Measurements from ENCODE around the gene FBN3.

FBN3 gene

DNA sequence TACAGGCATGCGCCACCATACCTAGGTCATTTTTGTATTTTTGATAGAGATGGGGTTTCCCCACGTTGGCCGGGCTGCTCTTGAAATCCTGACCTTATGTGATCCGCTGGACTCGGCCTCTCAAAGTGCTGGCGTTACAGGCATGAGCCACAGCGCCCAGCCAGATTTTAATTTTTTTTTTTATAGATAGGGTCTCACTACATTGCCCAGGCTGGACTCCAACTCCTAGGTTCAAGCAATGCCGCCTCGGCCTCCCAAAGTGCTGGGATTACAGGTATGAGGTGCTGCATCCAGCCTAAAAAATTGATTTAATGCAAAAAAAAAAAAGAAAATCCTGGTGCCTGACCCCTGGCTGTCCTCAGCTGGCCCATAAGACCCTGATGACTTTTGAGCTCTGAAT is 34.9 kb upstream of the FBN3 start:
- no peak overlapping the region for H2BK120ac ChIP-seq (ENCODE audit: low read depth, low read length)
- H3K79me1 ChIP-seq (ENCODE audit: low read length), result no peaks in the 10 kb centered on the region
- H3K56ac ChIP-seq (ENCODE audit: low read length), result no peak overlapping the region
- H2BK5ac ChIP-seq (ENCODE audit: low read length), result no peak overlapping the region
- H3K23ac ChIP-seq (ENCODE audit: low read length), result no peak overlapping the region
- no peak overlapping the region for H3K4me2 ChIP-seq (ENCODE audit: low read length)
- H3K4ac ChIP-seq (ENCODE audit: low read depth, low read length), result no peak overlapping the region
- DNase-seq, result no peak
- H4K5ac ChIP-seq (ENCODE audit: low read length), result no peak overlapping the region
- H2AK5ac ChIP-seq (ENCODE audit: low read length), result no peak overlapping the region
- no peaks in the 10 kb centered on the region for H3K79me2 ChIP-seq (ENCODE audit: control insufficient read depth, insufficient read depth, low read length)
- no peak overlapping the region for H2BK15ac ChIP-seq (replicated peaks; ENCODE audit: low read depth)
- H3K27ac ChIP-seq (ENCODE audit: low read depth, low read length), result no peak overlapping the region
- no peak overlapping the region for H3K18ac ChIP-seq (ENCODE audit: low read length)
- no peaks in the 10 kb centered on the region for H3K27me3 ChIP-seq (ENCODE audit: insufficient read depth, low read length, poor library complexity)
- no CpG with 5 or more reads among the region's 9 CpGs for WGBS (ENCODE audit: extremely low coverage, insufficient coverage, low lambda C conversion rate)
- no peak overlapping the region for H3K9ac ChIP-seq (ENCODE audit: low read length)
- no peaks in the 10 kb centered on the region for H3K4me1 ChIP-seq (ENCODE audit: control insufficient read depth, low read depth, low read length)
- H3K36me3 ChIP-seq (ENCODE audit: control insufficient read depth, insufficient read depth, low read length), result no peaks in the 10 kb centered on the region
- no peak overlapping the region for H4K8ac ChIP-seq (ENCODE audit: low read depth, low read length)
- no peak overlapping the region for H3K4me3 ChIP-seq (ENCODE audit: low read length)

DNA sequence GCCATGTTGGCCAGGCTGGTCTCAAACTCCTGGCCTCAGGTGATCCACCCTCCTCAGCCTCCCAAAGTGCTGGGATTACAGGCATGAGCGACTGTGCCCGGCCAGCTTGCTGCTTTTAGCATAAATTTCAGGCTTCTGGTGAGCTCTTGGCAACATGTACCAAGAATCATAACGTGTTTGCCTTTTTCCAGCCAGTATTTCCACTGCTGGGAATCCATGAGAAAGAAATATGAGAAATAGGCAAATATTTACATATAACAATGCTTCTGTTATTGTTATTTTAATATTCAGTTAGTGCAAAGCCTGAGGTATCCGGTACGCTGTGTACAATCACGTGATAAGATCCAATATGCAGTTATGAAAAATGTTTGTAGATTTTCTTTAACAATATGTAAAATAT is 30.6 kb upstream of the FBN3 start:
- no peak overlapping the region for H2BK120ac ChIP-seq (ENCODE audit: low read depth, low read length)
- H3K4me2 ChIP-seq (ENCODE audit: low read length), result no peak overlapping the region
- DNase-seq, result no peak
- H4K8ac ChIP-seq (ENCODE audit: low read depth, low read length), result no peak overlapping the region
- no peak overlapping the region for H3K27ac ChIP-seq (ENCODE audit: low read depth, low read length)
- H3K27me3 ChIP-seq (ENCODE audit: insufficient read depth, low read length, poor library complexity), result no peaks in the 10 kb centered on the region
- no peak overlapping the region for H3K56ac ChIP-seq (ENCODE audit: low read length)
- H2AK5ac ChIP-seq (ENCODE audit: low read length), result no peak overlapping the region
- H2BK15ac ChIP-seq (replicated peaks; ENCODE audit: low read depth), result no peak overlapping the region
- H3K4me3 ChIP-seq (ENCODE audit: low read length), result no peak overlapping the region
- no peak overlapping the region for H3K23ac ChIP-seq (ENCODE audit: low read length)
- no peaks in the 10 kb centered on the region for H3K4me1 ChIP-seq (ENCODE audit: control insufficient read depth, low read depth, low read length)
- no peak overlapping the region for H2BK5ac ChIP-seq (ENCODE audit: low read length)
- no peak overlapping the region for H4K5ac ChIP-seq (ENCODE audit: low read length)
- no peaks in the 10 kb centered on the region for H3K36me3 ChIP-seq (ENCODE audit: control insufficient read depth, insufficient read depth, low read length)
- no peaks in the 10 kb centered on the region for H3K79me2 ChIP-seq (ENCODE audit: control insufficient read depth, insufficient read depth, low read length)
- H3K9ac ChIP-seq (ENCODE audit: low read length), result no peak overlapping the region
- H3K4ac ChIP-seq (ENCODE audit: low read depth, low read length), result no peak overlapping the region
- WGBS (ENCODE audit: extremely low coverage, insufficient coverage, low lambda C conversion rate), result no CpG with 5 or more reads among the region's 6 CpGs
- H3K79me1 ChIP-seq (ENCODE audit: low read length), result no peaks in the 10 kb centered on the region
- no peak overlapping the region for H3K18ac ChIP-seq (ENCODE audit: low read length)

DNA sequence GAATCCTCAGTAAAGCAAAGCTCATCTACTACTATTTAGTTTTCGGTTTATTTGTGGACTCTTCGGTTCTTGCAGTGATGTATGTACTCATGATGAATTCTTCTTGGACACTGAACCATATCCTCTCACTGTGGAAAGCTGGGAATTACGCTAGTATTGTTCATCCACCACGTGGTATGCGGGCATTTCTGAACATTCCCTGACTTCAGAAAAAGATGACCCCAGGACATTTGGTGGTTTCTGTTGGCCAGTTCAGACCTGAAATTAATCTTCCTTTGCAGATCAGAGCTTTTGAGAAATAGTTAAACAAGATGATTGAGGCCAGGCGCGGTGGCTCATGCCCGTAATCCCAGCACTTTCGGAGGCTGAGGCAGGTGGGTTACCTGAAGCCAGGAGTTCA is 25.3 kb upstream of the FBN3 start:
- Histone ChIP-seq H3K4ac (ENCODE audit: low read depth, low read length) (no peak overlapping the region), H4K5ac (ENCODE audit: low read length) (no peak overlapping the region), H3K56ac (ENCODE audit: low read length) (no peak overlapping the region), H2BK5ac (ENCODE audit: low read length) (no peak overlapping the region), H3K79me2 (ENCODE audit: control insufficient read depth, insufficient read depth, low read length) (no peaks in the 10 kb centered on the region), H4K8ac (ENCODE audit: low read depth, low read length) (no peak overlapping the region), H3K9ac (ENCODE audit: low read length) (no peak overlapping the region), H3K4me3 (ENCODE audit: low read length) (no peak overlapping the region), H3K36me3 (ENCODE audit: control insufficient read depth, insufficient read depth, low read length) (no peaks in the 10 kb centered on the region), H3K23ac (ENCODE audit: low read length) (no peak overlapping the region), H2BK15ac (replicated peaks; ENCODE audit: low read depth) (no peak overlapping the region), H2AK5ac (ENCODE audit: low read length) (no peak overlapping the region), H3K27ac (ENCODE audit: low read depth, low read length) (no peak overlapping the region), H3K18ac (ENCODE audit: low read length) (no peak overlapping the region), H3K79me1 (ENCODE audit: low read length) (no peaks in the 10 kb centered on the region), H3K4me1 (ENCODE audit: control insufficient read depth, low read depth, low read length) (no peaks in the 10 kb centered on the region), H3K27me3 (ENCODE audit: insufficient read depth, low read length, poor library complexity) (no peaks in the 10 kb centered on the region), H2BK120ac (ENCODE audit: low read depth, low read length) (no peak overlapping the region), H3K4me2 (ENCODE audit: low read length) (no peak overlapping the region)
- no CpG with 5 or more reads among the region's 9 CpGs for WGBS (ENCODE audit: extremely low coverage, insufficient coverage, low lambda C conversion rate)
- DNase-seq, result no peak

DNA sequence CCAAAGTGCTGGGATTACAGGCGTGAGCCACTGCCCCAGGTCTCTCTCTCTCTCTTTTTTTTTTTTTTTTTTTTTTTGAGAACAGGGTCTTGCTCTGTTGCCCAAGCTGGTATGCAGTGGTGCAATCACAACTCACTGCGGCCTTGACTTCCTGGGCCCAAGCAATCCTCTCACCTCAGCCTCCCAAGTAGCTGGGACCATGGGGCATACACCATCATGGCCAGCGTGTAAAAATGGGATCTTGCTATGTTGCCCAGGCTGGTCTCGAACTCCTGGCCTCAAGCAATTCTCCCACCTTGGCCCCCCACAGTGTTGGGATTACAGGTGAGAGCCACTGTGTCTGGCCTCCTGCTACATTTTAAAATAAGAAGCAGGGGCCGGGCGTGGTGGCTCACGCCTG is 19.1 kb upstream of the FBN3 start:
- Histone ChIP-seq H4K8ac (ENCODE audit: low read depth, low read length) (no peak overlapping the region), H3K4ac (ENCODE audit: low read depth, low read length) (no peak overlapping the region), H3K79me2 (ENCODE audit: control insufficient read depth, insufficient read depth, low read length) (no peaks in the 10 kb centered on the region), H4K5ac (ENCODE audit: low read length) (no peak overlapping the region), H3K4me1 (ENCODE audit: control insufficient read depth, low read depth, low read length) (no peaks in the 10 kb centered on the region), H3K36me3 (ENCODE audit: control insufficient read depth, insufficient read depth, low read length) (no peaks in the 10 kb centered on the region), H2BK15ac (replicated peaks; ENCODE audit: low read depth) (no peak overlapping the region), H3K27me3 (ENCODE audit: insufficient read depth, low read length, poor library complexity) (no peaks in the 10 kb centered on the region), H3K56ac (ENCODE audit: low read length) (no peak overlapping the region), H2BK5ac (ENCODE audit: low read length) (no peak overlapping the region), H2BK120ac (ENCODE audit: low read depth, low read length) (no peak overlapping the region), H3K27ac (ENCODE audit: low read depth, low read length) (no peak overlapping the region), H3K79me1 (ENCODE audit: low read length) (no peaks in the 10 kb centered on the region), H3K4me3 (ENCODE audit: low read length) (no peak overlapping the region), H3K4me2 (ENCODE audit: low read length) (no peak overlapping the region), H3K9ac (ENCODE audit: low read length) (no peak overlapping the region), H2AK5ac (ENCODE audit: low read length) (no peak overlapping the region), H3K23ac (ENCODE audit: low read length) (no peak overlapping the region), H3K18ac (ENCODE audit: low read length) (no peak overlapping the region)
- DNase-seq, result no peak
- no CpG with 5 or more reads among the region's 7 CpGs for WGBS (ENCODE audit: extremely low coverage, insufficient coverage, low lambda C conversion rate)

GRCh38 chr19:8167985-8168384 is 18.6 kb upstream of the FBN3 start:
- no peak overlapping the region for H3K23ac ChIP-seq (ENCODE audit: low read length)
- no peak overlapping the region for H4K8ac ChIP-seq (ENCODE audit: low read depth, low read length)
- no peaks in the 10 kb centered on the region for H3K36me3 ChIP-seq (ENCODE audit: control insufficient read depth, insufficient read depth, low read length)
- H3K79me1 ChIP-seq (ENCODE audit: low read length), result no peaks in the 10 kb centered on the region
- H3K18ac ChIP-seq (ENCODE audit: low read length), result peak overlapping the region; percentile 16
- H3K9ac ChIP-seq (ENCODE audit: low read length), result no peak overlapping the region
- peak overlapping the region; percentile 11 for H3K56ac ChIP-seq (ENCODE audit: low read length)
- H3K4me1 ChIP-seq (ENCODE audit: control insufficient read depth, low read depth, low read length), result no peaks in the 10 kb centered on the region
- DNase-seq, result no peak
- H3K4me2 ChIP-seq (ENCODE audit: low read length), result no peak overlapping the region
- no peak overlapping the region for H4K5ac ChIP-seq (ENCODE audit: low read length)
- H3K27me3 ChIP-seq (ENCODE audit: insufficient read depth, low read length, poor library complexity), result no peaks in the 10 kb centered on the region
- no CpG with 5 or more reads among the region's 6 CpGs for WGBS (ENCODE audit: extremely low coverage, insufficient coverage, low lambda C conversion rate)
- H2BK15ac ChIP-seq (replicated peaks; ENCODE audit: low read depth), result no peak overlapping the region
- H2BK5ac ChIP-seq (ENCODE audit: low read length), result no peak overlapping the region
- no peak overlapping the region for H3K27ac ChIP-seq (ENCODE audit: low read depth, low read length)
- no peak overlapping the region for H2AK5ac ChIP-seq (ENCODE audit: low read length)
- H3K4me3 ChIP-seq (ENCODE audit: low read length), result no peak overlapping the region
- no peak overlapping the region for H2BK120ac ChIP-seq (ENCODE audit: low read depth, low read length)
- H3K79me2 ChIP-seq (ENCODE audit: control insufficient read depth, insufficient read depth, low read length), result no peaks in the 10 kb centered on the region
- no peak overlapping the region for H3K4ac ChIP-seq (ENCODE audit: low read depth, low read length)

DNA sequence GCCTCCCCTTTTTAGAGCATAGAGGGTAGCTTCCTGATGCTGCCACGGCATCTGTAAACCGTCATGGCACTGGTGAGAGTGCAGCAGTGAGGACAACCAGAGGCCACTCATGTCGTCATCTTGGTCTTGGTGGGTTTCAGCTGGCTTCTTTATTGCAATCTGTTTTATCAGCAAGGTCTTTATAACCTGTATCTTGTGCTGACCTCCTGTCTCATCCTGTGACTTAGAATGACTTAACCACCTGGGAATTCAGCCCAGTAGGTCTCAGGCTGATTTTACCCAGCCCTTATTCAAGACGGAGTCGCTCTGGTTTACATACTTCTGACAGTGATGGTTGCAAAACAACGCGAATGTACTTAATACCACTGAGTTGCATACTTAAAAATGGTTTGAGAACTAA is 14.4 kb upstream of the FBN3 start:
- Histone ChIP-seq H3K4me3 (ENCODE audit: low read length) (no peak overlapping the region), H4K8ac (ENCODE audit: low read depth, low read length) (no peak overlapping the region), H3K79me1 (ENCODE audit: low read length) (no peaks in the 10 kb centered on the region), H3K79me2 (ENCODE audit: control insufficient read depth, insufficient read depth, low read length) (no peaks in the 10 kb centered on the region), H3K18ac (ENCODE audit: low read length) (peak overlapping the region; percentile 47), H4K5ac (ENCODE audit: low read length) (no peak overlapping the region), H3K23ac (ENCODE audit: low read length) (no peak overlapping the region), H2AK5ac (ENCODE audit: low read length) (no peak overlapping the region), H3K4me1 (ENCODE audit: control insufficient read depth, low read depth, low read length) (no peaks in the 10 kb centered on the region), H3K27me3 (ENCODE audit: insufficient read depth, low read length, poor library complexity) (no peaks in the 10 kb centered on the region), H3K4ac (ENCODE audit: low read depth, low read length) (no peak overlapping the region), H2BK15ac (replicated peaks; ENCODE audit: low read depth) (no peak overlapping the region), H3K27ac (ENCODE audit: low read depth, low read length) (no peak overlapping the region), H3K36me3 (ENCODE audit: control insufficient read depth, insufficient read depth, low read length) (no peaks in the 10 kb centered on the region), H3K4me2 (ENCODE audit: low read length) (no peak overlapping the region), H3K56ac (ENCODE audit: low read length) (no peak overlapping the region), H3K9ac (ENCODE audit: low read length) (no peak overlapping the region), H2BK5ac (ENCODE audit: low read length) (no peak overlapping the region), H2BK120ac (ENCODE audit: low read depth, low read length) (no peak overlapping the region)
- peak; percentile 83 for DNase-seq
- WGBS (ENCODE audit: extremely low coverage, insufficient coverage, low lambda C conversion rate), result no CpG with 5 or more reads among the region's 7 CpGs

All from mesendoderm (in vitro differentiated cells).